Fibroblast of lung (primary cell): ENCODE results near the gene TRPC1. TPM values are rescaled to one million over a fixed set of nuclear protein-coding genes. Genes with fewer than 3 reads are reported as not detected.

Experiments used
- DNase-seq, 2 donors: peaks; one replicate each; pipeline versions ENCODE4 v3.0.0 to v3.0.0-alpha.2; 2010; ENCODE audit warnings: low read depth in 2 of 2
- H2AFZ ChIP-seq: 2 replicates; pipeline ENCODE4 v1.5.1; 2012; ENCODE audit warnings: low read length, control low read depth, inconsistent platforms
- H3K27ac ChIP-seq: 2 replicates; pipeline ENCODE4 v1.5.1; 2011; ENCODE audit warnings: low read length, control low read depth; ENCODE audit not compliant: insufficient read depth
- H3K27me3 ChIP-seq: 2 replicates; pipeline ENCODE4 v1.5.1; 2011; ENCODE audit warnings: mild to moderate bottlenecking, low read length; ENCODE audit not compliant: control insufficient read depth, insufficient read depth
- H3K36me3 ChIP-seq: 2 replicates; pipeline ENCODE4 v1.5.1; 2011; ENCODE audit warnings: low read length; ENCODE audit not compliant: control insufficient read depth, insufficient read depth
- H3K4me1 ChIP-seq: 2 replicates; pipeline ENCODE4 v1.5.1; 2011; ENCODE audit warnings: low read length; ENCODE audit not compliant: control insufficient read depth, insufficient read depth; ENCODE audit errors: extremely low read depth
- H3K4me2 ChIP-seq: 2 replicates; pipeline ENCODE4 v1.5.1; 2011; ENCODE audit warnings: low read length, control low read depth; ENCODE audit not compliant: insufficient read depth; ENCODE audit errors: extremely low read depth
- H3K4me3 ChIP-seq, 4 experiments: fragments of 200-600 bp in 1 of 4; sonication (generic) in 1 of 4; replicated peaks in 1 of 4; 2 replicates each; pipeline ENCODE4 v1.5.1; 2011 to 2016; ENCODE audit warnings: low read length in 4 of 4, low read depth in 3 of 4, mild to moderate bottlenecking in 3 of 4, control low read depth in 2 of 4, inconsistent platforms in 1 of 4, mixed read lengths in 1 of 4; ENCODE audit not compliant: insufficient read depth in 1 of 4; ENCODE audit errors: control extremely low read depth in 1 of 4
- H3K79me2 ChIP-seq: 2 replicates; pipeline ENCODE4 v1.5.1; 2012; ENCODE audit warnings: mild to moderate bottlenecking, low read length, inconsistent platforms; ENCODE audit not compliant: control insufficient read depth, insufficient read depth
- H3K9ac ChIP-seq: 2 replicates; pipeline ENCODE4 v1.5.1; 2011; ENCODE audit warnings: mild to moderate bottlenecking, low read length, control low read depth; ENCODE audit not compliant: insufficient read depth
- H3K9me3 ChIP-seq: 2 replicates; pipeline ENCODE4 v1.5.1; 2012; ENCODE audit warnings: low read depth, low read length; ENCODE audit not compliant: control insufficient read depth, insufficient read depth
- H4K20me1 ChIP-seq: 2 replicates; pipeline ENCODE4 v1.5.1; 2011; ENCODE audit warnings: low read length; ENCODE audit not compliant: control insufficient read depth, insufficient read depth; ENCODE audit errors: extremely low read depth
- CTCF ChIP-seq, 2 donors: IDR thresholded peaks in 1 of 2; conservative IDR thresholded peaks in 1 of 2; 1 replicate in 1 of 2; 2 replicates in 1 of 2; pipeline ENCODE4 v1.5.1; 2011 to 2012; ENCODE audit warnings: low read length in 2 of 2, control low read depth in 1 of 2, inconsistent platforms in 1 of 2, low read depth in 1 of 2, mild to moderate bottlenecking in 1 of 2
- EZH2 ChIP-seq: IDR thresholded peaks from 2 replicates; pipeline ENCODE4 v1.5.1; 2012; ENCODE audit warnings: low read length, control low read depth, mild to moderate bottlenecking; ENCODE audit errors: missing control alignments
- polyA plus RNA-seq, 2 donors: library from polyadenylated mRNA; depleted of rRNA in 1 of 2; stranded (reverse) in 1 of 2; unstranded in 1 of 2; fragments of >200 nt; gene quantifications; 2 replicates each; pipeline ENCODE4 v1.2.1, GENCODE V29; 2011 to 2012; ENCODE audit warnings: missing spikeins in 1 of 2
- total RNA-seq: library from RNA; depleted of rRNA; stranded (reverse); fragments of >200 nt; gene quantifications from 2 replicates; pipeline ENCODE4 v1.2.1, GENCODE V29; 2014

Gene TRPC1
- total and polyA plus RNA-seq, 2 donors (not counting 1 experiment from before 2014, with no cell fraction given), result 13.0 to 43.1 TPM

GRCh38 chr3:142817897-142818296 is 94.1 kb downstream of the TRPC1 start:
- no peak for DNase-seq
- Histone ChIP-seq H3K4me1 (no peaks in the 10 kb centered on the region), H3K9ac (no peak overlapping the region), H3K27me3 (no peaks in the 10 kb centered on the region), H2AFZ (no peak overlapping the region), H3K4me3 (no peak overlapping the region), H3K79me2 (no peaks in the 10 kb centered on the region), H3K4me2 (no peak overlapping the region), H3K27ac (no peak overlapping the region), H3K9me3 (no peaks in the 10 kb centered on the region), H3K36me3 (no peaks in the 10 kb centered on the region), H4K20me1 (no peaks in the 10 kb centered on the region)
- TF ChIP-seq CTCF (conservative IDR thresholded peaks at IDR 0.05 in 1 of 2, IDR thresholded peaks at IDR 0.05 in 1 of 2; ENCODE audit: low read depth in 1 of 2, low read length in 2 of 2) (no peak), EZH2 (no peak)

DNA sequence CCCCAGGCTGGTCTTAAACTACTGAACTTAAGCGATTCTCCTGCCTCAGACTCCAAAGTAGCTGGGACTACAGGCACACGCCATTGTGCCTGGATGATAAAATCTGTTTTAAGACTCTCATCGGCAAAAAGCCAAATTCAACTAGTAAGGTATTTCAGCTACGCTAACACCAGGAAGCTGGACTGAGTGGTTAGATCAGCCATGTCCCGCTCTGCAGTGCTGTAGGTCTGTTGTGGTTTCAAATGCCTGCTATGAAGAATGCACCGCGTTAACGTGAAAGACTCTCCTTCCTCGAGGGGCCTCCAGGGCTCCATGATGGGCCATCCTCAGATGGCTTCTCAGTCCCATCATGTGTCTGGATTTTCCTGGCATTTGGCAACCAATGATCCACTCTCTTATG is 94.8 kb downstream of the TRPC1 start:
- no peak overlapping the region for H3K9ac ChIP-seq
- no peaks in the 10 kb centered on the region for H3K27me3 ChIP-seq
- H3K36me3 ChIP-seq, result no peaks in the 10 kb centered on the region
- H3K27ac ChIP-seq, result no peak overlapping the region
- no peak overlapping the region for H3K4me3 ChIP-seq
- H3K79me2 ChIP-seq, result no peaks in the 10 kb centered on the region
- H3K9me3 ChIP-seq, result no peaks in the 10 kb centered on the region
- TF ChIP-seq CTCF (conservative IDR thresholded peaks at IDR 0.05 in 1 of 2, IDR thresholded peaks at IDR 0.05 in 1 of 2; ENCODE audit: low read depth in 1 of 2, low read length in 2 of 2) (no peak), EZH2 (no peak)
- H4K20me1 ChIP-seq, result no peaks in the 10 kb centered on the region
- no peaks in the 10 kb centered on the region for H3K4me1 ChIP-seq
- DNase-seq, result no peak
- H3K4me2 ChIP-seq, result no peak overlapping the region
- no peak overlapping the region for H2AFZ ChIP-seq

DNA sequence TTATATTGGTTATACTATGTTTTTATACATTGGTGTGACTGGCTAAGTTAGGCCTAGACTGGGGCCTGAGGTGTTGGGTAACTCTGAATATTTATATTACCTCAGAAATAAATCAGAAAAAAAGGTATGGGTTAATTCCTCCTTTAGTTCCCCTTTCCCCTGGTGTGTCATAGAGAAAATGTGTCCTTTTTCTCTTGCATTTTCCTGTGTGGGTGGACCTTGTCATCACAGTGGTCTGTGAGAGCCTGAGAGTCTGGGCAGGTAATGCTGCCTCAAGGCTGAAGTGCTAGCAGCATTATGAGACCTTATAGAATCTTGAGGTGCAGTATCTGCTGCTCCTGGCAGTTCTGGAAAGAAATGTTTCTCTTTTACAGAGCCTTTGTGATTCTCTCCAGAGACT is 95.3 kb downstream of the TRPC1 start:
- H3K27ac ChIP-seq, result no peak overlapping the region
- no peak for DNase-seq
- H3K27me3 ChIP-seq, result no peaks in the 10 kb centered on the region
- H4K20me1 ChIP-seq, result no peaks in the 10 kb centered on the region
- H3K79me2 ChIP-seq, result no peaks in the 10 kb centered on the region
- H3K4me2 ChIP-seq, result no peak overlapping the region
- H3K4me1 ChIP-seq, result no peaks in the 10 kb centered on the region
- no peak overlapping the region for H2AFZ ChIP-seq
- no peak overlapping the region for H3K4me3 ChIP-seq
- H3K36me3 ChIP-seq, result no peaks in the 10 kb centered on the region
- no peak for TF ChIP-seq CTCF (conservative IDR thresholded peaks at IDR 0.05 in 1 of 2, IDR thresholded peaks at IDR 0.05 in 1 of 2; ENCODE audit: low read depth in 1 of 2, low read length in 2 of 2)
- no peak for TF ChIP-seq EZH2
- H3K9me3 ChIP-seq, result no peaks in the 10 kb centered on the region
- H3K9ac ChIP-seq, result no peak overlapping the region
